ENCODE data around the gene CH25H.

CH25H gene

DNA sequence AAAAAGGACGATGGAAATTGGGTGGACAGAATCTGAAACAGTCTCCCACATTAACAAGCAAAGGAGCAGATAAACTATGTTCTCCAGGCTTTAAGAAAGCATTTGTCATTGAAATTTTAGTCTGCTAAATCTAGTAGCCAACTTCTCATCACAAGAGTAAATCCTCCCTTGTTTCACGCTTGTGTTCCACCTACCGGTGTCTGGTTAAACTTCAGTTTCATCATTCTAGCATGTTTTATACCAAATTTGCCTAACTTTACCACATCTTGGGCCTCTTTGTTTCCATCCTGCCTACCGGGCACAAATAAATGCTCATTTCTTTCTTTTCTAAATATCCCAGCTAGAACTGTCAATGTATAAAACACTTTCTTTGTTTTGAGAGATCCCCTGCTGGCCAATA, 38.7 kb upstream of the CH25H start:
- TF ChIP-seq CTCF (IDR thresholded peaks at IDR 0.05), result no peak

- TF ChIP-seq CTCF (IDR thresholded peaks at IDR 0.05), result no peak
Observed at GRCh38 chr10:89242840-89243568, 35.9 kb upstream of the CH25H start.

GRCh38 chr10:89242345-89242684, 35.2 kb upstream of the CH25H start:
- no peak for TF ChIP-seq CTCF (IDR thresholded peaks at IDR 0.05)

DNA sequence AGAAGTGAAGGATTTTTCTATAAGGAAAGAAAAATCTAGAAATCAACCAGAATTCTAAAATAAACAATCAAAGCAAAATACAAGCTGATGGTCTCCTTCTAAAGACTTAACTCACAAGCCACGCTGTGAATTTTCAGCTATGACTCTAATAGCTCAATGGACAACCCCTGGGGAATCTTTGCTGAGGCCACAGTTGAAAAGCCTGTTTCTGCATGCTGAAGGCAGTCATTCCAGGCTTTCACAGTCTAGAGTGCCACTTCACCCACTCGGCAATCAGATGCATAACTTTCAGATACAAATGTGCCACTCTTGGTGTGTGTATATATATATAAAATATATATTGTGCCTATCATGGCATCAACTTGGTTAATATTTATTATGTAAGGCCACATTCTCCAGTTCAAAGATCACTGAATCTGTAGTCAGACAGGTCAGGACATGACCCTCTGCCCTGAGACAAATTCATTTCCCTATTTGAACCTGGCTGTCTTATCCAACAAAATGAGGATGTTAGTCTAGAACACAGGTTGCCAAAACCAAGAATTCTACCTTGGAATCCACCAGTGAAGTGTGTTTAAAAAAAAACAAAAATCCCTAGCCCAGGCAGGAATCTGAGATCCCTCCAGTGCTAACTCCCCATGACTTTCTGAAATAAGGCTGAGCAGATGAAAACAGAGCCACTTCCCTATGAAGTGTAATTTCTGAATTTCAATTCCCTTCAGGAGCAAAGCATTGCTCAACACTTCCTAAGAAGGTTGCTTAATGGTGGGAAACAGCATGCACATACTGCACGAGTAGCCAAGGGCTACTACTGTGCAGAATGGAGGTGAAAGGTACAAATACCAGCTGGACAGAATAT, 34.6 kb upstream of the CH25H start:
- TF ChIP-seq CTCF (IDR thresholded peaks at IDR 0.05), result no peak

- TF ChIP-seq CTCF (IDR thresholded peaks at IDR 0.05), result no peak
Observed at GRCh38 chr10:89241026-89241425, 33.9 kb upstream of the CH25H start.

DNA sequence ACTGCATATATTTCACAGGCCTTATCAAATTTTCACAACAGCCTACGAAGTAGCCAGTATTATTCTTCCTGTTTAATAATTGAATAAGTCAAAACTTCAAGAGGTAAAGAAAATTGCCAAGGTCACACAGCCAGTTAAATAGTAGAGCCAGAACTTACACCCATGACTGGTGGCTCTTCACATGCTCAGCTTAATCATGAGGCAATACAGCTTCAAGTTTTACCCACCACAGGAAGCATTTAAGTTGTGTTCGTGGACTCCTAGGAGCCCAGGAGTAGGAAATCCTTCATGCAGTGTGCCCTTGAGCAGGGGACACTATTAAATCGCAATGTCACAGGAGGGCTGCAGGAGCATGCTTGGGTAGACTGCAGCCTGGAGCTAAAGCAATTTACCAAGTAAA, 33.4 kb upstream of the CH25H start:
- no peak for TF ChIP-seq CTCF (IDR thresholded peaks at IDR 0.05)

- no peak for TF ChIP-seq CTCF (IDR thresholded peaks at IDR 0.05)
Observed at GRCh38 chr10:89238956-89239644, 32.0 kb upstream of the CH25H start.

All from LNCAP (cell line).